Fibroblast of mammary gland (primary cell): Measurements from ENCODE around the gene MAGI2.

Source experiments
- DNase-seq: peaks from one replicate; pipeline ENCODE4 v3.0.0-alpha.2; 2010; ENCODE audit warnings: low read depth
- H3K4me3 ChIP-seq: 2 replicates; pipeline ENCODE4 v1.5.1; 2011; ENCODE audit warnings: low read depth, mild to moderate bottlenecking, low read length, moderate library complexity; ENCODE audit not compliant: control insufficient read depth
- CTCF ChIP-seq: conservative IDR thresholded peaks from 2 replicates; pipeline ENCODE4 v1.5.1; 2011; ENCODE audit warnings: low read depth, low read length, inconsistent platforms; ENCODE audit not compliant: control insufficient read depth, insufficient read depth

Gene MAGI2

GRCh38 chr7:78845155-78845554 is 608.3 kb downstream of the MAGI2 start:
- DNase-seq = no peak

GRCh38 chr7:78842068-78842467 is 611.4 kb downstream of the MAGI2 start:
- DNase-seq = no peak
- H3K4me3 ChIP-seq = no peak overlapping the region
- no peak for TF ChIP-seq CTCF

More at GRCh38 chr7:78845155-78845554, 608.3 kb downstream of the MAGI2 start:
- no peak for TF ChIP-seq CTCF
- H3K4me3 ChIP-seq = no peak overlapping the region

- no peak overlapping the region for H3K4me3 ChIP-seq
- TF ChIP-seq CTCF = no peak
- no peak for DNase-seq
These were observed 617.6 kb downstream of the MAGI2 start for GRCh38 chr7:78835897-78836296.

- DNase-seq = no peak
- H3K4me3 ChIP-seq = no peak overlapping the region
- no peak for TF ChIP-seq CTCF
These were observed 625.1 kb downstream of the MAGI2 start for GRCh38 chr7:78828317-78828716.

GRCh38 chr7:78803501-78804127 is 649.9 kb downstream of the MAGI2 start:
- DNase-seq = no peak
- TF ChIP-seq CTCF = no peak
- no peak overlapping the region for H3K4me3 ChIP-seq

- H3K4me3 ChIP-seq = no peak overlapping the region
- no peak for TF ChIP-seq CTCF
- DNase-seq = no peak
These were observed 659.4 kb downstream of the MAGI2 start for GRCh38 chr7:78794101-78794500.

- no peak overlapping the region for H3K4me3 ChIP-seq
- no peak for TF ChIP-seq CTCF
- DNase-seq = no peak
These were observed 660.8 kb downstream of the MAGI2 start for GRCh38 chr7:78792624-78793023.
